SK-MEL-5 (cell line): Measurements from ENCODE around the gene LYPLAL1. TPM values are rescaled to one million over a fixed set of nuclear protein-coding genes. Genes with fewer than 3 reads are reported as not detected.
"Not testable (repeated sequence)": the region's sequence is repeated elsewhere in the genome, so short reads cannot be mapped to it uniquely, and the experiment has no call there.

Source experiments
- DNase-seq: peaks from one replicate; pipeline ENCODE4 v3.0.0-alpha.2; 2016; ENCODE audit warnings: low read depth, low spot score
- in situ Hi-C: cut with HindIII; loops from 2 replicates; pipeline ENCODE4 v1.10.0; 2016; ENCODE audit warnings: low sequenced_read_pairs, high pct_unique_total_duplicates, low pct_unique_long_range_greater_than_20kb
- total RNA-seq: library from RNA; depleted of rRNA; stranded (reverse); fragments of >200 nt; shearing (Covaris generic); gene quantifications from 2 replicates; pipeline ENCODE4 v1.2.3, GENCODE V29; 2014

Gene LYPLAL1
- total RNA-seq, 1 experiment from 2014 or later, result 49.6 TPM

DNA sequence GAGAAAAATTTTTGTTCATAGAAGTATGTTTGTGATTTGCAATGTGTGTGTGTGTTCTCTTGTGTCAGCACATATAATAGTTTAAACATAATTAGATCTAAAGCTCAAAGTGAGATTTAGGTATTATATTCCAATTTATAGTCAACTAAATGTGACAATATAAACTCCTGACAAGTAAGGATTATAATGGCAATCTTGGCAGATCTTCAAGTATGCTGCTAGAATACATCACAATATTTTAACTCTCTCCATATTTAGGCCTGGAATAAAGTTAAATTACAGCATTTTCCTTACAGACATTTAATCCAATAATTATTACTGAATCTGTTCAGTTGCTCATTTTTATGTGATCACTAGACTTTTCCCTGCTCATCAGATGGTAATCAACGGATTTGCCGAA is 65.8 kb downstream of the LYPLAL1 start:
- no peak for DNase-seq
- in situ Hi-C loops, result no loop called here

DNA sequence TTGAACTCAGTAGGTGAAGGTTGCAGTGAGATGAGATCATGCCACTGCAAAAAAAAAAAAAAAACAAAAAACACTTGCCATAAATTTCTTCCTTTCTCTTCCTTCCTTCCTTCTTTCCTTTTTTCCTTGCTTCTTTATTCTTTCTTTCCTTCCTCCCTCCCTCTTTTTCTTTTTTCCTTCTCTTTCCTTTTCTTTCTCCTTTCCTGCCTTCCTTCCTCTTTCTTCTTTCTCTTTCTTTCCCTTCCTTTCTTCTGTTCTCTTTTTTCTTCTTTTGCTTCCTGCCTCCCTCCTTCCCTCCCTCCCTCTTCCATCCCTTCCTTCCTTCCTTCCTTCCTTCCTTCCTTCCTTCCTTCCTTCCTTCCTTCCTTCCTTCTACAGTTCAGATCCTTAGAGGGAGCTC is 71.2 kb downstream of the LYPLAL1 start:
- in situ Hi-C loops, result no loop called here

DNA sequence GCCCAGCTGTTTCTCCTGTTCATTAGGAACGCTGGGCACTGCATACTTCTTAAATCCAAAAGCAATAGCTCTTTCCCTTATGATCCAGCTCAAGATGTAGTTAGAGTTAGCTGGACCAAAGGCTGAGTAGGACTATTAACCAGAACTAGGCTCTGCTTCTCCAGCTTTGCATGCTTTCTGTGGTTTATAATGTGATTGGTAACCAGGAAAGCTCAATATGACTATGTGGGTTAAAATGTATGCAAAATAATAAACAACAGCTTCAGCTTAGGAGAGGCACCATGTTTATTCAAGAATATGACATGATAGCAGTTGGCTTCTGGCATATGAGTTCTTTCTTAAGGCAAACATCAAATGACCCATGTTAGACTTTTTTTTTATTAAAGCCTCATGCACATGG is 73.8 kb downstream of the LYPLAL1 start:
- DNase-seq, result no peak
- in situ Hi-C loops, result no loop called here

More for the DNA sequence above, 71.2 kb downstream of the LYPLAL1 start:
- no peak for DNase-seq

DNA sequence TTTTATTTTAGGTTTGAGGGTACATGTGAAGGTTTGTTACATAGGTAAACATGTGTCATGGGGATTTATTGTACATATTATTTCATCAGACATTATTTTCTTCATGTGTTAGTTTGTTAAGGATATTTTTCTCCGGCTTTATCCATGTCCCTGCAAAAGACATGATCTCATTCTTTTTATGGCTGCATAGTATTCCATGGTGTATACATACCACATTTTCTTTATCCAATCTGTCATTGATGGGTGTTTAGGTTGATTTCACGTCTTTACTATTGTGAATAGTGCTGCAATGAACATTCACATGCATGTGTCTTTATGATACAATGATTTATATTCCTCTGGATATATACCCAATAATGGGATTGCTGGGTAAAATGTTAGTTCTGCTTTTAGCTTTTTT is 76.8 kb downstream of the LYPLAL1 start:
- DNase-seq, in situ Hi-C loops: not testable (repeated sequence)

DNA sequence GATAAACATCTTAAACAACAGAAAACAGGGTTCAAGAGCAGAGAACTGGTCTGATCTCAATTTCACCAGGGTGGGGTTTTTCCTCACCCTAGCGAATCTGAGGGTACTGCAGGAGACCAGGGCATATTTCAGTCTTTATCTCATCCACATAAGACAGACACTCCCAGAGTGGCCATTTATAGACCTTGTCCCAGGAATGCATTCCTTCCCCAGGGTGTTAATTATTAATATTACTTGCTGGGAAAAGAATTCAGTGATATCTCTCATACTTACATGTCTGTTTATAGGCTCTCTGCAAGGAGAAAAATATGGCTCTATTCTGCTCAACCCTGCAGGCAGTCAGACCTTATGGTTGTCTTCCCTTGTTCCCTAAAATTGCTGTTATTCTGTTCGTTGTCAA is 84.1 kb downstream of the LYPLAL1 start:
- no peak for DNase-seq
- in situ Hi-C loops, result no loop called here

DNA sequence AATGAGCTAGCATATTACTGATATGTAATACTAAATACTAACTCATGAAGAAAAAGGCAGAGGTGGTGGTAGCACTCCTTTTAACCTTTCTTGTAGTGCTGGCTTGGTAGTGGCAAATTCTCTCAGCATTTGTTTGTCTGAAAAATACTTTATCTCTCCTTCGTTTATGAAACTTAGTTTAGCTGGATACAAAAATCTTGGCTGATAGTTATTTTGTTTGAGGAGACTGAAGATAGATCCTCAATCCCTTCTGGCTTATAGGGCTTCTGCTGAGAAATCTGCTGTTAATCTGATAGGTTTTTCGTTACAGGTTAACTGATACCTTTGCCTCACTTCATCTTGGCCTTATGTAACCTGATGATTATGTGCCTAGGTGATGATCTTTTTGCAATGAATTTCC is 87.8 kb downstream of the LYPLAL1 start:
- no peak for DNase-seq
- in situ Hi-C loops, result no loop called here
